GM23338 (cell line): Measurements from ENCODE around the gene CAPN15. TPM values are rescaled to one million over a fixed set of nuclear protein-coding genes. Genes with fewer than 3 reads are reported as not detected.

Experiments used
- ATAC-seq: fragments of 200-7000 bp; cut with Tn5 transposase; 3 replicates; pipeline ENCODE4 v1.9.1; 2020
- DNase-seq: peaks from one replicate; pipeline ENCODE4 v3.0.0-alpha.2; 2015; ENCODE audit warnings: low spot score
- H2AFZ ChIP-seq: fragments of 200-600 bp; sonication (generic); 2 replicates; pipeline ENCODE4 v1.8.0; 2016; ENCODE audit warnings: antibody characterized with exemption, mild to moderate bottlenecking, moderate library complexity
- H3F3A ChIP-seq: fragments of 200-600 bp; sonication (generic); replicated peaks from 2 replicates; pipeline ENCODE4 v1.8.0; 2017; ENCODE audit warnings: antibody characterized with exemption, mixed run types, low read depth
- H3K27ac ChIP-seq: fragments of 200-600 bp; sonication (generic); 2 replicates; pipeline ENCODE4 v1.6.1; 2016; ENCODE audit warnings: low read depth
- H3K27me3 ChIP-seq: fragments of 200-600 bp; sonication (generic); 2 replicates; pipeline ENCODE4 v1.8.0; 2016; ENCODE audit warnings: mild to moderate bottlenecking, mixed run types, moderate library complexity; ENCODE audit not compliant: insufficient read depth
- H3K36me3 ChIP-seq: fragments of 200-600 bp; sonication (generic); 2 replicates; pipeline ENCODE4 v1.8.0; 2016; ENCODE audit warnings: mild to moderate bottlenecking; ENCODE audit not compliant: insufficient read depth
- H3K4me1 ChIP-seq: fragments of 200-600 bp; sonication (generic); 2 replicates; pipeline ENCODE4 v1.8.0; 2016; ENCODE audit warnings: mild to moderate bottlenecking, moderate library complexity; ENCODE audit not compliant: insufficient read depth
- H3K4me2 ChIP-seq: fragments of 200-600 bp; sonication (generic); 2 replicates; pipeline ENCODE4 v1.7.1; 2017; ENCODE audit warnings: mixed run types
- H3K4me3 ChIP-seq: fragments of 200-600 bp; sonication (generic); 2 replicates; pipeline ENCODE4 v1.6.1; 2016; ENCODE audit warnings: mixed run types
- H3K79me2 ChIP-seq: fragments of 200-600 bp; sonication (generic); replicated peaks from 2 replicates; pipeline ENCODE4 v1.8.0; 2017; ENCODE audit warnings: mild to moderate bottlenecking; ENCODE audit not compliant: insufficient read depth
- H3K9me2 ChIP-seq: fragments of 200-600 bp; sonication (generic); 2 replicates; pipeline ENCODE4 v1.8.0; 2017; ENCODE audit not compliant: insufficient read depth
- H4K20me1 ChIP-seq: fragments of 200-600 bp; sonication (generic); replicated peaks from 2 replicates; pipeline ENCODE4 v1.8.0; 2017; ENCODE audit warnings: mild to moderate bottlenecking; ENCODE audit not compliant: insufficient read depth
- H3K27ac Mint-ChIP-seq: 2 replicates; pipeline ENCODE4 v1.8.0; 2020; ENCODE audit warnings: inconsistent platforms, mild to moderate bottlenecking, moderate library complexity, mixed read lengths
- H3K27me3 Mint-ChIP-seq: 3 replicates; pipeline ENCODE4 v1.8.0; 2022; ENCODE audit warnings: low read depth, mild to moderate bottlenecking, moderate library complexity, mixed read lengths, inconsistent platforms; ENCODE audit not compliant: insufficient read depth, poor library complexity
- H3K36me3 Mint-ChIP-seq: 3 replicates; pipeline ENCODE4 v1.8.0; 2021; ENCODE audit warnings: low read depth, mild to moderate bottlenecking, inconsistent platforms, moderate library complexity, mixed read lengths
- H3K4me1 Mint-ChIP-seq: 3 replicates; pipeline ENCODE4 v1.8.0; 2020; ENCODE audit warnings: mild to moderate bottlenecking, inconsistent platforms, mixed read lengths
- H3K4me3 Mint-ChIP-seq: 3 replicates; pipeline ENCODE4 v1.8.0; 2021; ENCODE audit warnings: moderate library complexity, mild to moderate bottlenecking, inconsistent platforms, mixed read lengths
- H3K9me3 Mint-ChIP-seq: 3 replicates; pipeline ENCODE4 v1.8.0; 2020; ENCODE audit warnings: moderate library complexity, mild to moderate bottlenecking, inconsistent platforms, mixed read lengths
- CREB1 ChIP-seq: fragments of 250-450 bp; sonication (Bioruptor Pico); IDR thresholded peaks from 2 replicates; pipeline ENCODE4 v1.5.0; 2020; ENCODE audit warnings: low read depth, mild to moderate bottlenecking, moderate library complexity
- CTCF ChIP-seq, 2 experiments: fragments of 200-600 bp in 1 of 2; sonication (generic) in 1 of 2; conservative IDR thresholded peaks; 2 replicates each; pipeline versions ENCODE4 v1.5.1 to v1.6.1; 2016 to 2017; ENCODE audit warnings: antibody characterized with exemption in 2 of 2, low read depth in 2 of 2, mild to moderate bottlenecking in 2 of 2, moderate library complexity in 1 of 2
- ETS1 ChIP-seq: IDR thresholded peaks from 2 replicates; pipeline ENCODE4 v1.6.1; 2016; ENCODE audit warnings: antibody characterized with exemption
- EZH2 ChIP-seq: fragments of 200-600 bp; sonication (generic); IDR thresholded peaks from one replicate; pipeline ENCODE4 v1.8.0; 2017; ENCODE audit warnings: antibody characterized with exemption, mild to moderate bottlenecking, low read depth; ENCODE audit not compliant: unreplicated experiment
- EZH2phosphoT487 ChIP-seq: fragments of 200-600 bp; sonication (generic); IDR thresholded peaks from one replicate; pipeline ENCODE4 v1.8.1; 2018; ENCODE audit warnings: antibody characterized with exemption; ENCODE audit not compliant: unreplicated experiment
- JUNB ChIP-seq: IDR thresholded peaks from one replicate; pipeline ENCODE4 v1.6.1; 2016; ENCODE audit warnings: antibody characterized with exemption; ENCODE audit not compliant: unreplicated experiment
- POLR2AphosphoS5 ChIP-seq: IDR thresholded peaks from 2 replicates; pipeline ENCODE4 v1.6.1; 2016; ENCODE audit warnings: antibody characterized with exemption, low read depth
- REST ChIP-seq: IDR thresholded peaks from one replicate; pipeline ENCODE4 v1.6.1; 2018; ENCODE audit warnings: antibody characterized with exemption; ENCODE audit not compliant: unreplicated experiment
- STAT1 ChIP-seq: IDR thresholded peaks from one replicate; pipeline ENCODE4 v1.6.1; 2016; ENCODE audit warnings: antibody characterized with exemption; ENCODE audit not compliant: unreplicated experiment
- ZNF331 ChIP-seq: fragments of 250-450 bp; sonication (Bioruptor Pico); IDR thresholded peaks from 2 replicates; pipeline ENCODE4 v1.5.0; 2020; ENCODE audit warnings: low read depth, mild to moderate bottlenecking, moderate library complexity
- polyA plus RNA-seq: library from polyadenylated mRNA; unstranded; fragments of >200 nt; fragmentation: Nextera tagmentation; extraction: Ambion mirVana; gene quantifications from 2 replicates; pipeline ENCODE4 v1.2.1, GENCODE V29; 2016
- total RNA-seq: library from RNA; depleted of rRNA; stranded (reverse); fragments of >200 nt; shearing (Covaris generic); gene quantifications from 2 replicates; pipeline ENCODE4 v1.2.3, GENCODE V29; 2014

The CAPN15 gene
- total and polyA plus RNA-seq, 2 experiments from 2014 or later, result 27.3 to 164 TPM

GRCh38 chr16:552171-552570 is 24.7 kb downstream of the CAPN15 start:
- no peak for TF ChIP-seq POLR2AphosphoS5
- no peak for TF ChIP-seq ETS1
- TF ChIP-seq ZNF331, result no peak
- peaks cover 2% of the 10 kb centered on the region for H3K27me3 Mint-ChIP-seq
- H3K4me3 Mint-ChIP-seq, result no peak overlapping the region
- Histone ChIP-seq H3K27ac (no peak overlapping the region), H3K79me2 (no peaks in the 10 kb centered on the region), H3K4me1 (no peaks in the 10 kb centered on the region), H3K4me2 (no peak overlapping the region), H4K20me1 (no peaks in the 10 kb centered on the region; the same call in 1 of the 2 replicates), H3F3A (0 out of 2 replicates have a peak, but pooled peaks cover 6% of the 10 kb centered on the region), H3K4me3 (no peak overlapping the region), H3K9me2 (no peaks in the 10 kb centered on the region), H2AFZ (no peak overlapping the region), H3K27me3 (no peaks in the 10 kb centered on the region), H3K36me3 (no peaks in the 10 kb centered on the region)
- H3K27ac Mint-ChIP-seq, result no peak overlapping the region
- ATAC-seq (no peak), DNase-seq (no peak)
- no peaks in the 10 kb centered on the region for H3K4me1 Mint-ChIP-seq
- no peaks in the 10 kb centered on the region for H3K9me3 Mint-ChIP-seq
- H3K36me3 Mint-ChIP-seq, result peaks cover 3% of the 10 kb centered on the region; the same call in 1 of the 3 replicates

GRCh38 chr16:553601-554296 is 26.2 kb downstream of the CAPN15 start:
- H3K9me3 Mint-ChIP-seq, result no peaks in the 10 kb centered on the region
- Histone ChIP-seq H3K4me2 (no peak overlapping the region), H3K9me2 (no peaks in the 10 kb centered on the region), H3K79me2 (no peaks in the 10 kb centered on the region), H3K36me3 (no peaks in the 10 kb centered on the region), H3F3A (0 out of 2 replicates have a peak, but pooled peaks cover 5% of the 10 kb centered on the region), H3K27ac (no peak overlapping the region), H4K20me1 (no peaks in the 10 kb centered on the region; the same call in 1 of the 2 replicates), H2AFZ (no peak overlapping the region), H3K27me3 (peaks cover 6% of the 10 kb centered on the region; the same call in 1 of the 2 replicates), H3K4me3 (no peak overlapping the region), H3K4me1 (no peaks in the 10 kb centered on the region)
- peaks cover 3% of the 10 kb centered on the region; the same call in 1 of the 3 replicates for H3K36me3 Mint-ChIP-seq
- no peaks in the 10 kb centered on the region for H3K4me1 Mint-ChIP-seq
- ATAC-seq (no peak), DNase-seq (no peak)
- peaks cover 7% of the 10 kb centered on the region for H3K27me3 Mint-ChIP-seq
- no peak for TF ChIP-seq EZH2
- TF ChIP-seq CTCF (conservative IDR thresholded peaks at IDR 0.05; ENCODE audit: low read depth in 2 of 2), result no peak
- no peak for TF ChIP-seq STAT1
- TF ChIP-seq CREB1 (CRISPR knock-in tag), result no peak
- TF ChIP-seq EZH2phosphoT487, result no peak
- TF ChIP-seq REST, result no peak
- TF ChIP-seq JUNB, result no peak
- TF ChIP-seq ETS1, result no peak
- H3K4me3 Mint-ChIP-seq, result no peak overlapping the region
- no peak overlapping the region for H3K27ac Mint-ChIP-seq
